Ovary (tissue), 3 donors: Measurements from ENCODE around the gene PARD3.

Experiments used
- CTCF ChIP-seq, 3 donors: fragments of 450-650 bp in 2 of 3; fragments of 200-600 bp in 1 of 3; IDR thresholded peaks; one replicate each; pipeline versions ENCODE4 v1.5.1 to v1.8.0; 2016 to 2022; ENCODE audit warnings: antibody characterized with exemption in 3 of 3, mild to moderate bottlenecking in 1 of 3
- POLR2A ChIP-seq: fragments of 450-650 bp; IDR thresholded peaks from one replicate; pipeline ENCODE4 v1.6.1; 2017; ENCODE audit warnings: antibody characterized with exemption, mild to moderate bottlenecking, moderate library complexity
- donor health status: DM: no; HTN: no; CAD: no.

GRCh38 chr10:34589275-34589674 lies 225.8 kb downstream of the PARD3 start:
- TF ChIP-seq CTCF (IDR thresholded peaks at IDR 0.05) (no peak), POLR2A (no peak)
